ENCODE data around the gene ZDHHC6.

DNA sequence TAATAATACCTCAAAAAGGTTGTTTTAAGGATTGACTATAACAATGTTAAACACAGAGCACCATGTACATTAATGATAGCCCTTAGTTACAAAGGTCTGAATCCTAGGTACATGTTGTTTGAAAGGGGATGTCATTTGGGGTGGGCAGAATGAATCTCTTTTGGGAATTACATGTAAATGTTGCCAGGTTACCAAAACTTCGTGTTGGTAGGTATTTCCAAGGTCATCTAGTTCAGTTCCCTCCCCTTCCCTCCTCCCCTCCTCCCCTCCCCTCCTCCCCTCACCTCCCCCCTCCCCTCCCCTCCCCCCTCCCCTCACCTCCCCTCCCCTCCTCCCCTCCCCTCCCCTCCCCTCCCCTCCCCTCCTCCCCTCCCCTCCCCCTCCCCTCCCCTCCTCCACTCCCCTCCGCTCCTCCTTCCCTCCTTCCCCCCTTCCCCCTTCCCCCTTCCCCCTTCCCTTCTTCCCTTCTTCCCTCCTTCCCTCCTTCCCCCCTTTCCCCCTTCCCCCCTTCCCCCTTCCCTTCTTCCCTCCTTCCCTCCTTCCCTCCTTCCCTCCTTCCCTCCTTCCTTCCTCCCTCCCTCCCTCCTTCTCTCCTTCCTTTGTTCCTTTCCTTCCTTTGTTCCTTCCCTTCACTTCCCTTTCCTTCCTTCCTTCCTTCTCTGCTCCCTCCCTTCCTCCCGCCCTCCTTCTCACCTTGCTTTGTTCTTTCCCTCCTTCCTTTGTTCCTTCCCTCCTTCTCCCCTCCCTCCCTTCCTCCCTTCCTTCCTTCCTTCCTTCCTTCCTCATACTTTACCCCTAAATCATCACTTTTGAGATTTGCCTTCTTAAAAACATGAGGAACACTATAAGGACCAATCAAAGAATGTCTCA is 8.4 kb upstream of the ZDHHC6 start:
- TF ChIP-seq POLR2A (IDR thresholded peaks at IDR 0.05; ENCODE audit: low read length) (no peak), CEBPB (IDR thresholded peaks at IDR 0.05) (no peak), NR3C1 (IDR thresholded peaks at IDR 0.05) (no peak), MAFK (IDR thresholded peaks at IDR 0.05; ENCODE audit: partially characterized antibody) (no peak), CBX8 (IDR thresholded peaks at IDR 0.05) (no peak)
- TF ChIP-seq, protein P1, sequence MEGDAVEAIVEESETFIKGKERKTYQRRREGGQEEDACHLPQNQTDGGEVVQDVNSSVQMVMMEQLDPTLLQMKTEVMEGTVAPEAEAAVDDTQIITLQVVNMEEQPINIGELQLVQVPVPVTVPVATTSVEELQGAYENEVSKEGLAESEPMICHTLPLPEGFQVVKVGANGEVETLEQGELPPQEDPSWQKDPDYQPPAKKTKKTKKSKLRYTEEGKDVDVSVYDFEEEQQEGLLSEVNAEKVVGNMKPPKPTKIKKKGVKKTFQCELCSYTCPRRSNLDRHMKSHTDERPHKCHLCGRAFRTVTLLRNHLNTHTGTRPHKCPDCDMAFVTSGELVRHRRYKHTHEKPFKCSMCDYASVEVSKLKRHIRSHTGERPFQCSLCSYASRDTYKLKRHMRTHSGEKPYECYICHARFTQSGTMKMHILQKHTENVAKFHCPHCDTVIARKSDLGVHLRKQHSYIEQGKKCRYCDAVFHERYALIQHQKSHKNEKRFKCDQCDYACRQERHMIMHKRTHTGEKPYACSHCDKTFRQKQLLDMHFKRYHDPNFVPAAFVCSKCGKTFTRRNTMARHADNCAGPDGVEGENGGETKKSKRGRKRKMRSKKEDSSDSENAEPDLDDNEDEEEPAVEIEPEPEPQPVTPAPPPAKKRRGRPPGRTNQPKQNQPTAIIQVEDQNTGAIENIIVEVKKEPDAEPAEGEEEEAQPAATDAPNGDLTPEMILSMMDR (IDR thresholded peaks at IDR 0.05): no peak
